Stimulated activated naive CD8-positive, alpha-beta T cell treated with anti-CD3 and anti-CD28 coated beads, Interleukin-15, amount 100 ng/mL, for 72 hours (primary cell): Measurements from ENCODE around the gene GRAMD1A.

ENCODE experiments used
- ATAC-seq: fragments of 150-1000 bp; cut with Tn5 transposase; 2 replicates; pipeline ENCODE4 v1.10.0; 2021; ENCODE audit warnings: mild to moderate bottlenecking, moderate library complexity
- DNase-seq, 2 donors: peaks; one replicate each; pipeline ENCODE4 v3.0.0; 2021 to 2022
- H3K27ac Mint-ChIP-seq, 2 donors: one replicate each; pipeline ENCODE4 v1.8.0; 2022; ENCODE audit warnings: mild to moderate bottlenecking in 2 of 2, mixed read lengths in 2 of 2, moderate library complexity in 2 of 2
- H3K27me3 Mint-ChIP-seq: one replicate; pipeline ENCODE4 v1.8.0; 2022; ENCODE audit warnings: mixed read lengths
- H3K4me1 Mint-ChIP-seq: one replicate; pipeline ENCODE4 v1.8.0; 2022; ENCODE audit warnings: mild to moderate bottlenecking, mixed read lengths
- H3K4me3 Mint-ChIP-seq, 2 donors: one replicate each; pipeline ENCODE4 v1.8.0; 2022; ENCODE audit warnings: mild to moderate bottlenecking in 2 of 2, mixed read lengths in 2 of 2, moderate library complexity in 1 of 2
- H3K9me3 Mint-ChIP-seq, 2 donors: one replicate each; pipeline ENCODE4 v1.8.0; 2022; ENCODE audit warnings: mixed read lengths in 2 of 2

The GRAMD1A gene

GRCh38 chr19:35073941-35074340, 73.8 kb downstream of the GRAMD1A start:
- ATAC-seq (no peak), DNase-seq (no peak)
- H3K9me3 Mint-ChIP-seq: no peaks in the 10 kb centered on the region
- no peaks in the 10 kb centered on the region for H3K4me1 Mint-ChIP-seq
- no peak overlapping the region for H3K4me3 Mint-ChIP-seq
- no peak overlapping the region for H3K27ac Mint-ChIP-seq
- no peaks in the 10 kb centered on the region for H3K27me3 Mint-ChIP-seq

- H3K27me3 Mint-ChIP-seq: no peaks in the 10 kb centered on the region
- ATAC-seq (no peak), DNase-seq (no peak)
- H3K27ac Mint-ChIP-seq: no peak overlapping the region
- no peak overlapping the region for H3K4me3 Mint-ChIP-seq
- no peaks in the 10 kb centered on the region for H3K4me1 Mint-ChIP-seq
- no peaks in the 10 kb centered on the region for H3K9me3 Mint-ChIP-seq
These were observed 74.5 kb downstream of the GRAMD1A start for GRCh38 chr19:35074426-35075201.

- no peak for DNase-seq
- ATAC-seq: peak; percentile 29
- no peaks in the 10 kb centered on the region for H3K27me3 Mint-ChIP-seq
- H3K4me1 Mint-ChIP-seq: no peaks in the 10 kb centered on the region
- H3K4me3 Mint-ChIP-seq: no peak overlapping the region
- peak overlapping the region in 1 of 2 donors; percentile 37 for H3K27ac Mint-ChIP-seq
- no peaks in the 10 kb centered on the region for H3K9me3 Mint-ChIP-seq
These were observed 75.3 kb downstream of the GRAMD1A start for GRCh38 chr19:35075202-35076025.

DNA sequence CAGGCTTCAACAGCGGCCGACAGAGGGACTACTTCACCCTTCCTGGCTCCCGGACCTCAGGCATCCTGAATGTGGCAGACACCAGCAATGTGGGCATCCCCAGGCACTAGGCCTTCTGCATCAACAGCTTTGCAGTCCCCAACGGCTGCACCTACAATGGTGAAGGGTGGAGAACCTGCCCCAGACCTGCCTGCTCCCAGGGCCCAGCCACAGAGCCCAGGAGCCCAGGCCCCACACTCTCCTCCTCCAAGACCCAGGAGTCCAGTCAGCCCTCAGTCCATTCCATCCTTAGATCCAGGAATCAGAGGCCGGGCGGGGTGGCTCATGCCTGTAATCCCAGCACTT, 75.9 kb downstream of the GRAMD1A start:
- no peak overlapping the region for H3K27ac Mint-ChIP-seq
- H3K9me3 Mint-ChIP-seq: no peaks in the 10 kb centered on the region
- H3K27me3 Mint-ChIP-seq: no peaks in the 10 kb centered on the region
- no peak for ATAC-seq
- H3K4me3 Mint-ChIP-seq: no peak overlapping the region
- no peaks in the 10 kb centered on the region for H3K4me1 Mint-ChIP-seq
- no peak for DNase-seq
